IMR-90 (cell line): ENCODE measurements around the gene MAP7.

Experiments used
- BHLHE40 ChIP-seq: fragments of 150-350 bp; IDR thresholded peaks from 2 replicates; pipeline ENCODE4 v1.6.1; 2016; ENCODE audit warnings: mild to moderate bottlenecking, low read depth, low read length
- CTCF ChIP-seq: conservative IDR thresholded peaks from 2 replicates; pipeline ENCODE4 v1.5.1; 2012; ENCODE audit warnings: mild to moderate bottlenecking, low read depth, low read length, improper control_type of control experiment
- ELK1 ChIP-seq: fragments of 150-350 bp; IDR thresholded peaks from 2 replicates; pipeline ENCODE4 v1.6.1; 2016; ENCODE audit warnings: low read depth, mild to moderate bottlenecking, low read length, moderate library complexity, borderline replicate concordance
- POLR2A ChIP-seq: IDR thresholded peaks from 2 replicates; pipeline ENCODE4 v1.6.1; 2012; ENCODE audit warnings: mild to moderate bottlenecking, low read depth, low read length

- no peak for TF ChIP-seq CTCF
- TF ChIP-seq POLR2A: no peak
- no peak for TF ChIP-seq BHLHE40
- no peak for TF ChIP-seq ELK1
These were observed 27.6 kb downstream of the MAP7 start for GRCh38 chr6:136522636-136523035.
